HG03354 (cell line): Measurements from ENCODE around the gene TRPV3.
"Not testable (repeated sequence)": the region's sequence is repeated elsewhere in the genome, so short reads cannot be mapped to it uniquely, and the experiment has no call there.

ENCODE experiments used
- ATAC-seq: cut with Tn5 transposase; IDR thresholded peaks from one replicate; pipeline ENCODE4 v1.9.1; 2021; ENCODE audit warnings: mild to moderate bottlenecking; ENCODE audit not compliant: unreplicated experiment, poor library complexity, severe bottlenecking

TRPV3 gene

GRCh38 chr17:3528880-3529511, 28.6 kb downstream of the TRPV3 start:
- ATAC-seq, result no peak

GRCh38 chr17:3528403-3528851, 29.2 kb downstream of the TRPV3 start:
- no peak for ATAC-seq

- ATAC-seq, result no peak
Observed at GRCh38 chr17:3527896-3528295, 29.7 kb downstream of the TRPV3 start.

- no peak for ATAC-seq
Observed at GRCh38 chr17:3527468-3527867, 30.1 kb downstream of the TRPV3 start.

GRCh38 chr17:3526971-3527370, 30.6 kb downstream of the TRPV3 start:
- ATAC-seq, result no peak

GRCh38 chr17:3526491-3526890, 31.1 kb downstream of the TRPV3 start:
- no peak for ATAC-seq

GRCh38 chr17:3524024-3524423, 33.6 kb downstream of the TRPV3 start:
- ATAC-seq, result no peak

GRCh38 chr17:3519472-3519871, 38.1 kb downstream of the TRPV3 start:
- ATAC-seq, result not testable (repeated sequence)

GRCh38 chr17:3514873-3515272, 42.7 kb downstream of the TRPV3 start:
- ATAC-seq, result no peak

GRCh38 chr17:3514167-3514566, 43.4 kb downstream of the TRPV3 start:
- ATAC-seq, result not testable (repeated sequence)

- ATAC-seq, result no peak
Observed at GRCh38 chr17:3513305-3514035, 44.1 kb downstream of the TRPV3 start.

GRCh38 chr17:3512505-3513171, 45.0 kb downstream of the TRPV3 start:
- no peak for ATAC-seq

GRCh38 chr17:3511852-3512504, 45.6 kb downstream of the TRPV3 start:
- no peak for ATAC-seq

GRCh38 chr17:3510090-3510489, 47.5 kb downstream of the TRPV3 start:
- no peak for ATAC-seq

- ATAC-seq, result no peak
Observed at GRCh38 chr17:3507869-3508268, 49.7 kb downstream of the TRPV3 start.

- ATAC-seq, result no peak
Observed at GRCh38 chr17:3507071-3507470, 50.5 kb downstream of the TRPV3 start.

- no peak for ATAC-seq
Observed at GRCh38 chr17:3506054-3506453, 51.6 kb downstream of the TRPV3 start.

- no peak for ATAC-seq
Observed at GRCh38 chr17:3505008-3505407, 52.6 kb downstream of the TRPV3 start.

GRCh38 chr17:3503285-3503684, 54.3 kb downstream of the TRPV3 start:
- no peak for ATAC-seq

GRCh38 chr17:3502466-3502865, 55.1 kb downstream of the TRPV3 start:
- ATAC-seq, result no peak
